HEK293 (cell line): ENCODE data around the gene PEX5L.

Experiments
- CTCF ChIA-PET: fragments of 350-600 bp; formaldehyde crosslinking; extraction: SDS; loops from one replicate; lab custom pipeline; 2021; ENCODE audit warnings: antibody characterized with exemption; lab: Yijun Ruan, JAX
- POLR2A ChIA-PET: fragments of 300-600 bp; formaldehyde crosslinking; extraction: SDS; loops from one replicate; lab custom pipeline; 2020; ENCODE audit warnings: antibody characterized with exemption, inconsistent platforms; lab: Yijun Ruan, JAX
- H3K27ac ChIP-seq: fragments of 200-500 bp; sonication (Bioruptor generic); 2 replicates; pipeline ENCODE4 v1.5.1; 2014; ENCODE audit warnings: low read depth, low read length, control low read depth, inconsistent platforms; ENCODE audit errors: extremely low read depth
- H3K36me3 ChIP-seq, 2 experiments: fragments of 200-500 bp in 1 of 2; sonication (Bioruptor generic) in 1 of 2; 1 replicate in 1 of 2; 2 replicates in 1 of 2; pipeline ENCODE4 v1.5.1; 2014 to 2017; ENCODE audit warnings: inconsistent platforms in 2 of 2, low read length in 2 of 2; ENCODE audit not compliant: control insufficient read depth in 2 of 2, insufficient read depth in 1 of 2
- H3K4me1 ChIP-seq: fragments of 200-500 bp; sonication (Bioruptor generic); 2 replicates; pipeline ENCODE4 v1.5.1; 2014; ENCODE audit warnings: mild to moderate bottlenecking, low read length, inconsistent platforms; ENCODE audit not compliant: control insufficient read depth, insufficient read depth
- H3K4me3 ChIP-seq: 2 replicates; pipeline ENCODE4 v1.5.1; 2011; ENCODE audit warnings: low read depth, mild to moderate bottlenecking, control low read depth, low read length, moderate library complexity
- H3K9me3 ChIP-seq: fragments of 200-500 bp; sonication (Bioruptor generic); 2 replicates; pipeline ENCODE4 v1.5.1; 2014; ENCODE audit warnings: low read depth, low read length, inconsistent platforms; ENCODE audit not compliant: control insufficient read depth, insufficient read depth
- ATF2 ChIP-seq: fragments of 450-650 bp; formaldehyde crosslinking; IDR thresholded peaks from 2 replicates; pipeline ENCODE4 v1.5.1; 2016; ENCODE audit warnings: missing biosample characterization, missing genetic modification characterization, low read depth
- BCL11B ChIP-seq: fragments of 450-650 bp; formaldehyde crosslinking; IDR thresholded peaks from 2 replicates; pipeline ENCODE4 v1.5.1; 2016; ENCODE audit warnings: low read depth, missing biosample characterization, missing genetic modification characterization
- GLI2 ChIP-seq: fragments of 450-650 bp; formaldehyde crosslinking; IDR thresholded peaks from 2 replicates; pipeline ENCODE4; 2017; ENCODE audit warnings: missing biosample characterization, missing genetic modification characterization, low read depth, borderline replicate concordance
- HIC1 ChIP-seq: fragments of 450-650 bp; formaldehyde crosslinking; IDR thresholded peaks from 2 replicates; pipeline ENCODE4 v1.5.1; 2016; ENCODE audit warnings: missing biosample characterization, missing genetic modification characterization
- HOXA7 ChIP-seq: sonication (generic); formaldehyde crosslinking; IDR thresholded peaks from 2 replicates; pipeline ENCODE4 v1.8.1; 2022; ENCODE audit warnings: missing genetic modification reagents, borderline replicate concordance
- HOXC10 ChIP-seq: sonication (generic); formaldehyde crosslinking; IDR thresholded peaks from 2 replicates; pipeline ENCODE4 v1.8.1; 2023; ENCODE audit warnings: mild to moderate bottlenecking, missing genetic modification reagents
- SETDB1 ChIP-seq: IDR thresholded peaks from one replicate; pipeline ENCODE4 v1.6.1; 2017; ENCODE audit warnings: mild to moderate bottlenecking, low read length, moderate library complexity, mixed read lengths; ENCODE audit not compliant: insufficient read length
- TCF7L2 ChIP-seq: IDR thresholded peaks from 2 replicates; pipeline ENCODE4 v1.6.1; 2011; ENCODE audit warnings: low read depth, mild to moderate bottlenecking, inconsistent platforms, low read length, moderate library complexity, borderline replicate concordance
- YY2 ChIP-seq: fragments of 450-650 bp; formaldehyde crosslinking; IDR thresholded peaks from 2 replicates; pipeline ENCODE4 v1.5.1; 2016; ENCODE audit warnings: missing biosample characterization, missing genetic modification characterization
- ZFP41 ChIP-seq: fragments of 450-650 bp; formaldehyde crosslinking; IDR thresholded peaks from 2 replicates; pipeline ENCODE4 v1.5.1; 2016; ENCODE audit warnings: missing biosample characterization, missing genetic modification characterization, borderline replicate concordance
- ZIC2 ChIP-seq: fragments of 450-650 bp; formaldehyde crosslinking; IDR thresholded peaks from 2 replicates; pipeline ENCODE4 v1.5.1; 2016; ENCODE audit warnings: missing biosample characterization, missing genetic modification characterization
- ZNF112 ChIP-seq: fragments of 450-650 bp; formaldehyde crosslinking; IDR thresholded peaks from 2 replicates; pipeline ENCODE4 v1.5.0; 2017; ENCODE audit warnings: missing biosample characterization, missing genetic modification characterization
- ZNF140 ChIP-seq: fragments of 450-650 bp; formaldehyde crosslinking; IDR thresholded peaks from 2 replicates; pipeline ENCODE4 v1.5.1; 2016; ENCODE audit warnings: missing biosample characterization, missing genetic modification characterization
- ZNF221 ChIP-seq: fragments of 450-650 bp; formaldehyde crosslinking; IDR thresholded peaks from 2 replicates; pipeline ENCODE4 v1.5.1; 2017; ENCODE audit warnings: missing biosample characterization, missing genetic modification characterization, borderline replicate concordance
- ZNF223 ChIP-seq: fragments of 450-650 bp; formaldehyde crosslinking; IDR thresholded peaks from 2 replicates; pipeline ENCODE4 v1.5.1; 2016; ENCODE audit warnings: missing biosample characterization, missing genetic modification characterization
- ZNF335 ChIP-seq: fragments of 450-650 bp; formaldehyde crosslinking; conservative IDR thresholded peaks from 2 replicates; pipeline ENCODE4 v1.5.1; 2016; ENCODE audit warnings: missing biosample characterization, missing genetic modification characterization
- ZNF341 ChIP-seq: fragments of 450-650 bp; formaldehyde crosslinking; IDR thresholded peaks from 2 replicates; pipeline ENCODE4; 2016; ENCODE audit warnings: low read depth, missing biosample characterization, missing genetic modification characterization
- ZNF362 ChIP-seq: fragments of 450-650 bp; formaldehyde crosslinking; IDR thresholded peaks from 2 replicates; pipeline ENCODE4 v1.5.1; 2016; ENCODE audit warnings: missing biosample characterization, missing genetic modification characterization
- ZNF416 ChIP-seq: fragments of 450-650 bp; formaldehyde crosslinking; IDR thresholded peaks from 2 replicates; pipeline ENCODE4 v1.5.1; 2016; ENCODE audit warnings: missing biosample characterization, missing genetic modification characterization
- ZNF544 ChIP-seq: fragments of 450-650 bp; formaldehyde crosslinking; IDR thresholded peaks from 2 replicates; pipeline ENCODE4 v1.5.0; 2017; ENCODE audit warnings: missing biosample characterization, missing genetic modification characterization
- ZNF549 ChIP-seq: fragments of 450-650 bp; IDR thresholded peaks from 2 replicates; pipeline ENCODE4 v1.5.1; 2018; ENCODE audit warnings: missing biosample characterization, missing genetic modification characterization, mild to moderate bottlenecking, inconsistent platforms, moderate library complexity
- ZNF558 ChIP-seq: fragments of 450-650 bp; formaldehyde crosslinking; IDR thresholded peaks from 2 replicates; pipeline ENCODE4 v1.5.1; 2016; ENCODE audit warnings: missing biosample characterization, missing genetic modification characterization
- ZNF571 ChIP-seq: fragments of 450-650 bp; formaldehyde crosslinking; IDR thresholded peaks from 2 replicates; pipeline ENCODE4 v1.5.0; 2017; ENCODE audit warnings: missing biosample characterization, missing genetic modification characterization
- ZNF639 ChIP-seq: fragments of 450-650 bp; formaldehyde crosslinking; IDR thresholded peaks from 2 replicates; pipeline ENCODE4 v1.5.1; 2016; ENCODE audit warnings: missing biosample characterization, missing genetic modification characterization
- ZNF658 ChIP-seq: fragments of 450-650 bp; formaldehyde crosslinking; IDR thresholded peaks from 2 replicates; pipeline ENCODE4; 2016; ENCODE audit warnings: missing biosample characterization, missing genetic modification characterization
- ZNF660 ChIP-seq: fragments of 450-650 bp; IDR thresholded peaks from 2 replicates; pipeline ENCODE4 v1.5.1; 2018; ENCODE audit warnings: missing biosample characterization, mild to moderate bottlenecking, missing genetic modification characterization
- ZNF670 ChIP-seq: fragments of 450-650 bp; formaldehyde crosslinking; IDR thresholded peaks from 2 replicates; pipeline ENCODE4 v1.5.1; 2016; ENCODE audit warnings: missing biosample characterization, missing genetic modification characterization, low read depth
- ZNF843 ChIP-seq: fragments of 450-650 bp; formaldehyde crosslinking; IDR thresholded peaks from 2 replicates; pipeline ENCODE4 v1.5.1; 2016; ENCODE audit warnings: missing biosample characterization, missing genetic modification characterization
- ZSCAN16 ChIP-seq: fragments of 450-650 bp; formaldehyde crosslinking; IDR thresholded peaks from 2 replicates; pipeline ENCODE4 v1.5.1; 2016; ENCODE audit warnings: missing biosample characterization, missing genetic modification characterization

The PEX5L gene

GRCh38 chr3:179958143-179958542 lies 78.6 kb downstream of the PEX5L start:
- CTCF ChIA-PET: no interaction called here

GRCh38 chr3:179957264-179957845 lies 79.4 kb downstream of the PEX5L start:
- H3K36me3 ChIP-seq: no peaks in the 10 kb centered on the region
- ChIA-PET POLR2A (no interaction called here), CTCF (no interaction called here)
- TF ChIP-seq YY2 (tag by site-specific recombination) (no peak), SETDB1 (no peak), ZFP41 (tag by site-specific recombination) (no peak), ZIC2 (tag by site-specific recombination) (no peak), ZNF549 (tag by site-specific recombination) (no peak), ZNF571 (no peak), ZNF221 (no peak), ZNF660 (no peak), GLI2 (tag by site-specific recombination) (no peak), ZNF335 (tag by site-specific recombination) (no peak), ATF2 (tag by site-specific recombination) (no peak), ZNF544 (tag by site-specific recombination) (no peak)
- no peaks in the 10 kb centered on the region for H3K9me3 ChIP-seq
- no peak overlapping the region for H3K4me3 ChIP-seq
- no peak overlapping the region for H3K27ac ChIP-seq
- no peaks in the 10 kb centered on the region for H3K4me1 ChIP-seq

More at GRCh38 chr3:179958143-179958542, 78.6 kb downstream of the PEX5L start:
- H3K4me3 ChIP-seq: no peak overlapping the region
- TF ChIP-seq ZNF639 (tag by site-specific recombination) (no peak), ZNF558 (tag by site-specific recombination) (no peak), HIC1 (tag by site-specific recombination) (no peak)
- TF ChIP-seq, all 188 proteins: peak for 0
- POLR2A ChIA-PET: no interaction called here
- Histone ChIP-seq H3K9me3 (no peaks in the 10 kb centered on the region), H3K36me3 (no peaks in the 10 kb centered on the region), H3K27ac (no peak overlapping the region), H3K4me1 (no peaks in the 10 kb centered on the region)

GRCh38 chr3:179956416-179956830 lies 80.3 kb downstream of the PEX5L start:
- POLR2A ChIA-PET: no interaction called here
- Histone ChIP-seq H3K4me3 (no peak overlapping the region), H3K4me1 (no peaks in the 10 kb centered on the region), H3K9me3 (no peaks in the 10 kb centered on the region), H3K36me3 (no peaks in the 10 kb centered on the region), H3K27ac (no peak overlapping the region)
- CTCF ChIA-PET: no interaction called here
- TF ChIP-seq ZNF112 (tag by site-specific recombination) (no peak), ZNF341 (tag by site-specific recombination) (no peak), ZNF223 (no peak), ZNF658 (tag by site-specific recombination) (no peak), BCL11B (tag by site-specific recombination) (no peak), ZSCAN16 (no peak), TCF7L2 (no peak), ZNF416 (tag by site-specific recombination) (no peak), ZNF670 (no peak), ZNF660 (no peak), ZNF843 (tag by site-specific recombination) (no peak), HOXC10 (CRISPR knock-in tag) (no peak), HOXA7 (CRISPR knock-in tag) (no peak), ZNF140 (tag by site-specific recombination) (no peak), ZNF362 (tag by site-specific recombination) (no peak)
